Measurements from ENCODE around the gene KRT27.

Gene KRT27

GRCh38 chr17:40806131-40806530 lies 23.8 kb upstream of the KRT27 start:
- DNase-seq = no peak

GRCh38 chr17:40803617-40804082 lies 21.3 kb upstream of the KRT27 start:
- DNase-seq = peak; percentile 76

DNA sequence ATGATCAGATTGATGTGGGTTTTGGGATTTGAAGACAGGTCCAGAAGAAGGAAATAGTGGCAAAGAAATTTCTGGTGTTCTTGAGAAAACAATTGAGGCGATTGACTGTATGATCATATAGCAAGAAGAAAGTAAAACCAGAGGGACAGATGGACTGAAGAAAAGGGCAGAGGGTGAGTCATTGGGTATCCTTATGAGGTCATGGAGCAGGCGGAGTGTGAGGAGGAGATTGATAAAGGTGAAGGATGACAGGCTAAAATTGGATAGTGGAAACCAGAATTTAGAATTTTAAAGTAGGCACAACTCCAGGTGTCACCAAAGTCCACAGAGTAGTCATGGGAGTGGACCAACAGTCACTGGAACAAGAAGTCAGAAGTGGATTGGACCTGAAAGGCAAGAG lies 18.8 kb upstream of the KRT27 start:
- DNase-seq = no peak

GRCh38 chr17:40800381-40800780 lies 18.0 kb upstream of the KRT27 start:
- DNase-seq = no peak

GRCh38 chr17:40799859-40800258 lies 17.5 kb upstream of the KRT27 start, which contains the start of gene KRT28:
Gene KRT28 (minus strand): TSS chr17:40799959. CDS start chr17:40799893, 66 bp downstream.
- DNase-seq = no peak

- no peak for DNase-seq
Observed at GRCh38 chr17:40796846-40797245, 14.5 kb upstream of the KRT27 start.

DNA sequence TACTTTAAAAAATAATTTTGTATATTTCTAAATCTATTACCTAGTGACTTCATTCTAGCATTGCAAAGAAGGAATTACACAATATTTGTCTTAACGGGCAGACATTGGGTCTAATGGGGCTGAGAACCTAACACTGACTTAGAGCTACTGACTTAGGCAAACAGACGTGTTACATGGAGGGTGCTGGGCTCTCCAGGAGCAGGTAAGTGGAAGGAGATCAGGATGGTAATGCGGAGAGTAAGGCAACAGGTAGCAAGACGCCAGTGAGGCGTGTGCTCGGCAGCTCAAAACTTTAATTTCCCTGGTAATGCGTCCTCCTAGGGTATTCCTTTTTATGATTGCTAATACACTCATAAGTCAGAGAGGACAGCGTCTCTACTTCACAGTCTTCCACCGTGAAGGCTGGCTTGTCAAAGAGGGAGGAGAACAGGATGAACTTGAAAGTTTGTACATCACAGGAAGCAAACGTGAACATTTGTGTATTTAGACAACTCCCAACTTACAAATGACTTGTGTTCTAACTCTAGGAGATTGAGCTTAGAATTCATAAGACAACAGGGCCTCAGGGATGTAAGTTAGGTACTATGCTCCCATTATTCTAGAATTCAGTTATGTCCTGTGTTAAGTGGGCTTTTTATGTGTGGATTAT lies 12.8 kb upstream of the KRT27 start:
- DNase-seq = no peak

DNA sequence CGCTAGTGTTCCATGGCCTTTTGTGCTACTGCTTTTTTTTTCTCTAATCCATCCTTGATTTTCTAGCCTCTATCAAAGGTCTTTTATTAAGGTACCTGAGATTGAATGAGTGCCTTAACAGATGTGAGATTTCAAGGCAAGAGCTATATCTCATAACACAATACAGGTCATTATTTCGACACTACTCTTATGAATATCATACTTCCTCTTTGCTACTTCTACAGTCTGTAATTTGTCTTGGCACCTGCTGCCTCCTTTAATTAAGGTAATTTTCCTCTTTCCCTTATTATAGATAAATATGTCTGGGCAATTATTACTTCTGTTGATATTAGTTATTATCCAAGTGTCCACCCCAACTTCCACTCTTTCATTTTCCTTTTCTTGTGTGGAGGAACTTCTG lies 12.1 kb upstream of the KRT27 start:
- no peak for DNase-seq

DNA sequence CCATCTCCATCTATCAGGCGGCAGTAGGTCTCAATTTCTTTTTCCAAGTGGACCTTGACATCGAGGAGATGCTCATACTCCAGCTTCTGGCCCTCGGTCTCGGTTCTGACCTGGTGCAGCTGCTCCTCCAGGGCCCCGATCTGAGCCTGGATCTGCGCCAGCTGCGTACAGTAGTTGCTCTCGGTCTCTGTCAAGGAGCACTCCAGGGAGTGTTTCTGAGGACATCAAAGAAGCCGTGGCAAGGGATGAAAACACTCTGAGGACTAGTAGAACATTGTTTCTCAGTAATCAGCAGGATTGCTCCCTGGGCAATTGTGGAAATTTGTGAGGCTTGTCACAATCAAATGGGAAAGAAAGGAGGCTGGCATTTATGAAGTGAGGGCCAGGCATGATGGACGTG lies 11.5 kb upstream of the KRT27 start:
- no peak for DNase-seq

DNA sequence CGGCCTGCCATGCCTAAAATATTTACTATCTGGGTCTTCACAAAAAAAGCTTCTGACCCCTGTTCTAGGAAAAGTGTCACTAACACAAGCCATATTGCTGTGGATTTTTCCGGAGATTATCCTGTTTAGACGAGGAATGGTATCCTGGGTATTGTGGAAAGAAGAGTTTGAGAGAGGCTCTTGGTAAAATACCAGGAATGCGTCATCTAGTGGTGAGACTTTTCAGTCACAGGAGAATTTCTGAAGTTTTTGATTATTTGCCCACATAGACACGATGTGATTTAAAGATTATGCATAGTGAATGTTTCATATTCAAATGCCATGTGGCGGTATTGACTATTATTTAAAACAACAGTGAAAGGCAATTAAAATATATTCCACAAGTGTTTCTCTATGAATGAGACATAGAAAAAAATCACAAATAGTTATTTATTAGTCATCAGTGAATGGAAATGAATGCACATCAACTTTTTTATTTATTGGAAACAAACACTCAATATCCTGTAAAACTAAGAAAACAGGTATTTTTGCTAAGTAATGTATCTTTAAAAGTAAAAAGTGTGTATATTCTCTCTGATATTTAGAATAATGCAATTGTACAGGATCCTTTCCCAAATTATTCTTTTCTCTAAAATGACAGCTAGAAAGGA lies 9.6 kb upstream of the KRT27 start:
- DNase-seq = no peak

DNA sequence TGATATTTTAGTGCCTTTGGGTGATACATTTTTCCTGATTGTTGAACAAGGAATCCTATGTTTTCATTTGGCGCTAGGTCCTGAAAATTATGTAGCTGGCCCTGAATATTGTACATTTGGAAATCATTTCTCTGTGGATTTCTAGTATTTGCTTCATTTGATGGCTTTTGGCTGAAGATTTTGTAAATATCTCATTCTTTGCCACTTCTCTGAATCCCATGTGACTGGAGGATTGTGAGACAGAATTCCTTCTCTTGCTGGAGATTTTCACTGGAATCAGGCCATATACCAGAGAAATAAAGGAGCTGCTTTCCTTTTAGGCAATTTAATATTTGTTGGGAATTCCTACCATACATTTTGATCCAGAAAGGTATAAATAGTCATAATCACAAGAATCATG lies 8.8 kb upstream of the KRT27 start:
- DNase-seq = no peak

DNA sequence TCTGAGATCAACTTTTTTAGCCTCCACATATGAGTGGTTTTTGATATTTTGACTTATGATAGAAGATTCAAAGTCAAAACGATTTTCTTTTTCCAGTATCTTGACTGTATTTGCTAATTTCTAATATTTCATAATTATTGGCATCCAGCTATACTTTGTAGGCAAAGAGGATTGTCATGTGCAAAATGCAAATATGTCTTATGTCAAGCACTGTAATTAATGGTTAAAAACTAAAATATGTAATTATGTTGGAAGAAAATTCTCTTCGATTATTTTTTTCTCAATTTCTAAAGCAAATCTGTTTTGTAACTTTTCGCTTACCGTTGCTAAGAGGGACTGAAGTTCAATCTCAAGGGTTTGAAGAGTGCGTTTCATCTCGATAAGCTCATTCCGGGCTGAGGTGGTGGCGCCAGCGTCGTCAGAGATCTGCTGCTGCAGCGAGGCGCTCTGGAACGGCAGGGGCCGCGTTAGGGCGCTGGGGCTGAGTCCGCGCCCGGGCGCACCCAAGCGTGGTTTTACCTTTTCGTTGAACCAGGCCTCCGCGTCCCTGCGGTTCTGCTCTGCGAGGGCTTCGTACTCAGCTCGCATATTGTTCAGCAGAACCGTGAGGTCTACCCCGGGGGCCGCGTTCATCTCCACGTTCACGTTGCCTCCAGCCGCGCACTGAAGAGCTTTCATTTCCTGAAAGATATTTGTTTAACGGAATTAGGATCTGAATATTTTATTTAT lies 3.0 kb downstream of the KRT27 start:
- no peak for DNase-seq

GRCh38 chr17:40778461-40778860 lies 3.9 kb downstream of the KRT27 start:
- no peak for DNase-seq

- DNase-seq = no peak
Observed at GRCh38 chr17:40777971-40778370, 4.4 kb downstream of the KRT27 start.

DNA sequence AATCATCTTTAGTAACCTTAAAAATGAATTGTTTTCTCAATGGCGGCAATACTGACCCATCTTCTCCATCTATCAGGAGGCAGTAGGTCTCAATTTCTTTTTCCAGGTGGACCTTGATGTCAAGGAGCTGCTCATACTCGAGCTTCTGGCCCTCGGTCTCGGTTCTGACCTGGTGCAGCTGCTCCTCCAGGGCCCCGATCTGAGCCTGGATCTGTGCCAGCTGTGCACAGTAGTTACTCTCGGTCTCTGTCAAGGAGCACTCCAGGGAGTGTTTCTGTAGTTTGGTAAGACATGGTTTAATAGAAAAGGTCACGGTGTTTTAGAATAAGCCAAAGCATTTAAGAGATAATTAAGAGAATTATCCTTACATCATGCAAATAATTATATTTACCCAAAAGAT lies 4.9 kb downstream of the KRT27 start:
- no peak for DNase-seq

- DNase-seq = no peak
Observed at GRCh38 chr17:40775945-40776344, 6.4 kb downstream of the KRT27 start.

DNA sequence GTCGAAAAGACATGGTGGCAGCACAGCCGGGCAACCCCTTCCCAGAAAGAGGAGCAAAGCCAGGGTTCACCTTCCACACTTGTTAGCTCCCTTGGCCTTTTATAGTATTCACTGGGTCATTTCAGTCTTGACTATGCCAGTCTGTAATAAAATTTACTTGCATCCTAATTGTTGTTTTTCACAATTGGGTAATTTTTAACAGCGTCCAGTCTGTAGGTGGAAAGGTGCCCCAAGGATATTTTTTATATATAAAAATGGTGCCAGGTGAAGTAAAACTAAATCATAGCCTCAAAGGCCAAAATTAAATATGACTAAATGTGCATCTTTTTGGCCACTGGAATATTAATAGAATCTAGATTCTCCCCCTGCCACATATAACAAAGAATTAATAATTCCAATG lies 10.2 kb downstream of the KRT27 start, which contains the start of gene KRT26:
KRT26 (minus strand) TSS at position 101 of the 400 bp plus-strand sequence; CDS start at position 13, 88 bp downstream.
- no peak for DNase-seq

- DNase-seq = no peak
Observed at GRCh38 chr17:40765657-40766056, 16.7 kb downstream of the KRT27 start.

DNA sequence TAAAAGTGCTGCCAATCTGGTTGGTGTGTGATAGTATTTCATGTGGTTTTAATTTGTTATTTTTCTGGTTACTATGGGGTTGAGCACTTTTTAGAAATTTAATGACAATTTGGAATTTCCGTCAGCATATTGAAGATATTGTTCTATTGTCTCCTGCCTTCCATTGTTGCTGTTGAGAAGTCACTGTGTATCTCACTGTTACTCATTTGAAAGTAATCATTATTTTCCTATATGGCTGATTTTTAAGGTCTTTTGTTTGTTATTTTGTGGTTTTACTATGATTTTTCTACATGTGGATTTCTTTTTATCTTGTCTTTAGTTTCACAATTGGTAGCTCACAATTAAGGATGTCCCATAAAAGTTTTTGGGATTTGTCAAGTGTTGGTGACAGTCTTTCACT lies 18.6 kb downstream of the KRT27 start:
- no peak for DNase-seq

GRCh38 chr17:40760105-40761016 lies 22.0 kb downstream of the KRT27 start:
- no peak for DNase-seq

GRCh38 chr17:40755231-40755630 lies 27.1 kb downstream of the KRT27 start, which contains the start of gene KRT25:
Gene KRT25 (minus strand): TSS chr17:40755331. CDS start chr17:40755271, 60 bp downstream.
- DNase-seq = no peak

GRCh38 chr17:40753804-40754203 lies 28.5 kb downstream of the KRT27 start:
- no peak for DNase-seq

- DNase-seq = no peak
Observed at GRCh38 chr17:40751065-40751464, 31.3 kb downstream of the KRT27 start.

Data from CD4-positive, alpha-beta T cell treated with Interleukin-21 for 1 hour (primary cell).